Stimulated activated CD8-positive, alpha-beta memory T cell treated with anti-CD3 and anti-CD28 coated beads, Interleukin-4, amount 100 ng/mL, for 1 hour (primary cell): Measurements from ENCODE around the gene HPSE2.
"Not testable (repeated sequence)": the region's sequence is repeated elsewhere in the genome, so short reads cannot be mapped to it uniquely, and the experiment has no call there.

Experiments used
- DNase-seq, 2 donors: peaks; one replicate each; pipeline ENCODE4 v3.0.0-alpha.2; 2020; ENCODE audit warnings: low read depth in 2 of 2, low spot score in 1 of 2

Gene HPSE2

GRCh38 chr10:98577168-98577567 is 658.5 kb downstream of the HPSE2 start:
- no peak for DNase-seq

- no peak for DNase-seq
These were observed 659.6 kb downstream of the HPSE2 start for GRCh38 chr10:98576096-98576495.

- no peak for DNase-seq
These were observed 663.1 kb downstream of the HPSE2 start for GRCh38 chr10:98572594-98572993.

GRCh38 chr10:98570834-98571233 is 664.8 kb downstream of the HPSE2 start:
- DNase-seq = no peak

GRCh38 chr10:98569853-98570252 is 665.8 kb downstream of the HPSE2 start:
- DNase-seq = no peak

- no peak for DNase-seq
These were observed 667.1 kb downstream of the HPSE2 start for GRCh38 chr10:98568551-98568950.

- DNase-seq = no peak
These were observed 668.1 kb downstream of the HPSE2 start for GRCh38 chr10:98567391-98568133.

GRCh38 chr10:98563811-98564210 is 671.8 kb downstream of the HPSE2 start:
- no peak for DNase-seq

GRCh38 chr10:98560565-98560964 is 675.1 kb downstream of the HPSE2 start:
- DNase-seq = no peak

GRCh38 chr10:98556061-98556460 is 679.6 kb downstream of the HPSE2 start:
- no peak for DNase-seq

GRCh38 chr10:98555021-98555619 is 680.5 kb downstream of the HPSE2 start:
- no peak for DNase-seq

- DNase-seq = not testable (repeated sequence)
These were observed 694.1 kb downstream of the HPSE2 start for GRCh38 chr10:98541561-98541960.

GRCh38 chr10:98539578-98539977 is 696.1 kb downstream of the HPSE2 start:
- DNase-seq = no peak

- DNase-seq = no peak
These were observed 697.2 kb downstream of the HPSE2 start for GRCh38 chr10:98538472-98538871.

GRCh38 chr10:98536551-98536950 is 699.1 kb downstream of the HPSE2 start:
- no peak for DNase-seq

GRCh38 chr10:98533746-98534445 is 701.8 kb downstream of the HPSE2 start:
- DNase-seq = no peak

- no peak for DNase-seq
These were observed 702.4 kb downstream of the HPSE2 start for GRCh38 chr10:98533241-98533640.

GRCh38 chr10:98528805-98529183 is 706.9 kb downstream of the HPSE2 start:
- no peak for DNase-seq

- DNase-seq = no peak
These were observed 707.4 kb downstream of the HPSE2 start for GRCh38 chr10:98528166-98528804.

- no peak for DNase-seq
These were observed 709.7 kb downstream of the HPSE2 start for GRCh38 chr10:98525969-98526368.

GRCh38 chr10:98524124-98524523 is 711.5 kb downstream of the HPSE2 start:
- no peak for DNase-seq

- DNase-seq = no peak
These were observed 715.8 kb downstream of the HPSE2 start for GRCh38 chr10:98519841-98520240.
